Thoracic aorta (tissue), 2 donors: ENCODE data around the gene HOXA4. TPM values are rescaled to one million over a fixed set of nuclear protein-coding genes. Genes with fewer than 3 reads are reported as not detected.

Experiments
- ATAC-seq: fragments of 150-250 bp; one replicate; pipeline ENCODE4 v1.8.0; 2017; ENCODE audit warnings: low read depth; ENCODE audit not compliant: insufficient number of reproducible peaks, low FRiP score
- DNase-seq: peaks from one replicate; pipeline ENCODE4 v3.0.0-alpha.2; 2020; ENCODE audit warnings: low spot score
- H3K27ac ChIP-seq, 2 donors: fragments of 200-600 bp; sonication (generic); 1 replicate in 1 of 2; 2 replicates in 1 of 2; pipeline ENCODE4 v1.5.1; 2016; ENCODE audit warnings: mild to moderate bottlenecking in 2 of 2, moderate library complexity in 2 of 2
- H3K27me3 ChIP-seq: fragments of 200-600 bp; sonication (generic); replicated peaks from 2 replicates; pipeline ENCODE4 v1.6.0; 2016; ENCODE audit warnings: mild to moderate bottlenecking; ENCODE audit not compliant: insufficient read depth
- H3K36me3 ChIP-seq: fragments of 200-600 bp; sonication (generic); one replicate; pipeline ENCODE4 v1.5.1; 2016
- H3K4me1 ChIP-seq, 2 donors: fragments of 200-600 bp; sonication (generic); 1 replicate in 1 of 2; 2 replicates in 1 of 2; pipeline versions ENCODE4 v1.5.1 to v1.6.0; 2016; ENCODE audit warnings: low read depth in 2 of 2, mild to moderate bottlenecking in 1 of 2; ENCODE audit not compliant: control insufficient read depth in 1 of 2
- H3K4me3 ChIP-seq: fragments of 200-600 bp; sonication (generic); 2 replicates; pipeline ENCODE4 v1.5.1; 2016; ENCODE audit warnings: mild to moderate bottlenecking
- H3K9me3 ChIP-seq: fragments of 200-600 bp; sonication (generic); 2 replicates; pipeline ENCODE4 v1.5.1; 2016
- CTCF ChIP-seq: fragments of 200-600 bp; sonication (generic); IDR thresholded peaks from one replicate; pipeline ENCODE4 v1.5.1; 2019; ENCODE audit warnings: antibody characterized with exemption
- total RNA-seq, 2 donors: library from RNA; depleted of rRNA; stranded (reverse); fragments of >200 nt; gene quantifications; one replicate each; pipeline versions ENCODE4 v1.1.0 to v1.2.3, GENCODE V29; 2016

The HOXA4 gene
- total RNA-seq, 2 donors from 2014 or later = 3.7 to 6.1 TPM

GRCh38 chr7:27156916-27157701, 26.6 kb upstream of the HOXA4 start:
- peaks cover 13 to 30% of the 10 kb centered on the region in 2 donors for H3K4me1 ChIP-seq
- ATAC-seq (no peak), DNase-seq (no peak)
- H3K27ac ChIP-seq = no peak overlapping the region
- TF ChIP-seq CTCF = no peak
- H3K27me3 ChIP-seq = no peaks in the 10 kb centered on the region
- H3K4me3 ChIP-seq = peak overlapping the region; percentile 72
- H3K36me3 ChIP-seq = no peaks in the 10 kb centered on the region
- H3K9me3 ChIP-seq = no peaks in the 10 kb centered on the region

- no peaks in the 10 kb centered on the region for H3K27me3 ChIP-seq
- ATAC-seq = no peak
These were observed 25.9 kb upstream of the HOXA4 start, which contains the start of gene HOXA7 for GRCh38 chr7:27156508-27156898. HOXA7 (minus strand) TSS chr7:27156675; CDS start chr7:27156545, 130 bp downstream.

GRCh38 chr7:27155816-27156507, 25.4 kb upstream of the HOXA4 start:
- Histone ChIP-seq H3K4me1 (peaks cover 13 to 30% of the 10 kb centered on the region in 2 donors), H3K27me3 (no peaks in the 10 kb centered on the region), H3K9me3 (no peaks in the 10 kb centered on the region), H3K4me3 (peak overlapping the region; percentile 72), H3K27ac (peak overlapping the region; percentile 36 to 87), H3K36me3 (no peaks in the 10 kb centered on the region)
- ATAC-seq (no peak), DNase-seq (no peak)
- no peak for TF ChIP-seq CTCF

More at GRCh38 chr7:27156508-27156898, 25.9 kb upstream of the HOXA4 start, which contains the start of gene HOXA7:
- Histone ChIP-seq H3K36me3 (no peaks in the 10 kb centered on the region), H3K4me1 (peaks cover 13 to 34% of the 10 kb centered on the region in 2 donors), H3K4me3 (peak within 1 kb of the TSS; percentile 72), H3K9me3 (no peaks in the 10 kb centered on the region), H3K27ac (peak within 1 kb of the TSS; percentile 36 to 87)
- TF ChIP-seq CTCF = no peak
- no peak for DNase-seq

GRCh38 chr7:27154901-27155815, 24.6 kb upstream of the HOXA4 start:
- H3K4me3 ChIP-seq = peak overlapping the region; percentile 72
- peaks cover 10 to 28% of the 10 kb centered on the region in 2 donors for H3K4me1 ChIP-seq
- H3K27me3 ChIP-seq = no peaks in the 10 kb centered on the region
- no peaks in the 10 kb centered on the region for H3K9me3 ChIP-seq
- no peak for TF ChIP-seq CTCF
- H3K27ac ChIP-seq = peak overlapping the region in 1 of 2 donors; percentile 87
- DNase-seq = no peak
- no peak for ATAC-seq
- H3K36me3 ChIP-seq = no peaks in the 10 kb centered on the region
